GM21528 (cell line): Measurements from ENCODE around the gene KIF25.

Experiments used
- ATAC-seq: cut with Tn5 transposase; IDR thresholded peaks from one replicate; pipeline ENCODE4 v1.9.1; 2021; ENCODE audit warnings: mild to moderate bottlenecking, moderate library complexity; ENCODE audit not compliant: unreplicated experiment, low FRiP score

The KIF25 gene

GRCh38 chr6:167997642-167998041, at the start of gene KIF25:
TSS of gene KIF25 (plus strand) at chr6:167997671. CDS start at chr6:168029586, 31,915 bp downstream.
- no peak for ATAC-seq

GRCh38 chr6:167947716-167948115, 49.8 kb upstream of the KIF25 start:
- ATAC-seq: no peak

- no peak for ATAC-seq
Measured at GRCh38 chr6:167948716-167949115, 48.8 kb upstream of the KIF25 start.

GRCh38 chr6:167949121-167949684, 48.3 kb upstream of the KIF25 start:
- ATAC-seq: no peak

- ATAC-seq: no peak
Measured at GRCh38 chr6:167951781-167952511, 45.5 kb upstream of the KIF25 start.

GRCh38 chr6:167952512-167952859, 45.0 kb upstream of the KIF25 start:
- no peak for ATAC-seq

- ATAC-seq: no peak
Measured at GRCh38 chr6:167953551-167953950, 43.9 kb upstream of the KIF25 start.

GRCh38 chr6:167954151-167954550, 43.3 kb upstream of the KIF25 start:
- ATAC-seq: no peak

- no peak for ATAC-seq
Measured at GRCh38 chr6:167956491-167956890, 41.0 kb upstream of the KIF25 start.

- ATAC-seq: no peak
Measured at GRCh38 chr6:167956983-167957492, 40.4 kb upstream of the KIF25 start.

GRCh38 chr6:167957626-167958025, 39.8 kb upstream of the KIF25 start:
- ATAC-seq: no peak

- no peak for ATAC-seq
Measured at GRCh38 chr6:167960579-167960978, 36.9 kb upstream of the KIF25 start.

- no peak for ATAC-seq
Measured at GRCh38 chr6:167962711-167963110, 34.8 kb upstream of the KIF25 start.

GRCh38 chr6:167963589-167964057, 33.8 kb upstream of the KIF25 start:
- no peak for ATAC-seq

- ATAC-seq: no peak
Measured at GRCh38 chr6:167965592-167966539, 31.6 kb upstream of the KIF25 start.

GRCh38 chr6:167966540-167966905, 30.9 kb upstream of the KIF25 start:
- ATAC-seq: no peak

- ATAC-seq: no peak
Measured at GRCh38 chr6:167968091-167968490, 29.4 kb upstream of the KIF25 start.

- no peak for ATAC-seq
Measured at GRCh38 chr6:167970230-167970629, 27.2 kb upstream of the KIF25 start.

- ATAC-seq: no peak
Measured at GRCh38 chr6:167972193-167972592, 25.3 kb upstream of the KIF25 start.

GRCh38 chr6:167973148-167973885, 24.2 kb upstream of the KIF25 start:
- no peak for ATAC-seq
